Muscle of back (tissue), 11 donors: ENCODE data around the gene TBC1D14. TPM values are rescaled to one million over a fixed set of nuclear protein-coding genes. Genes with fewer than 3 reads are reported as not detected.

Source experiments
- DNase-seq, 3 donors: peaks; one replicate each; pipeline versions ENCODE4 v3.0.0 to v3.0.0-alpha.2; 2013
- polyA plus RNA-seq, 10 donors: library from polyadenylated mRNA; unstranded; fragments of 120-200 nt; gene quantifications; one replicate each; pipeline ENCODE4 v1.2.1, GENCODE V29; 2013; ENCODE audit not compliant: insufficient read length in 10 of 10

TBC1D14 gene
- polyA plus RNA-seq, 10 donors, result 32.0 to 42.9 (median 38.1) TPM

- DNase-seq, result no peak
These were observed 83.4 kb downstream of the TBC1D14 start for GRCh38 chr4:6992728-6993677.

- no peak for DNase-seq
These were observed 86.9 kb downstream of the TBC1D14 start for GRCh38 chr4:6996481-6996880.

- DNase-seq, result peak; percentile 19 to 22 (median 19)
These were observed 89.8 kb downstream of the TBC1D14 start for GRCh38 chr4:6999172-7000086.

- DNase-seq, result no peak
These were observed 91.0 kb downstream of the TBC1D14 start for GRCh38 chr4:7000421-7001176.

GRCh38 chr4:7001271-7001670 lies 91.6 kb downstream of the TBC1D14 start:
- DNase-seq, result no peak

GRCh38 chr4:7002336-7002735 lies 92.7 kb downstream of the TBC1D14 start:
- no peak for DNase-seq

- no peak for DNase-seq
These were observed 93.7 kb downstream of the TBC1D14 start for GRCh38 chr4:7003176-7003878.

- no peak for DNase-seq
These were observed 94.2 kb downstream of the TBC1D14 start for GRCh38 chr4:7003879-7004240.

GRCh38 chr4:7004331-7004730 lies 94.7 kb downstream of the TBC1D14 start:
- DNase-seq, result no peak

- DNase-seq, result no peak
These were observed 95.9 kb downstream of the TBC1D14 start for GRCh38 chr4:7005571-7005970.

- no peak for DNase-seq
These were observed 96.8 kb downstream of the TBC1D14 start for GRCh38 chr4:7006411-7006810.

GRCh38 chr4:7007142-7007907 lies 97.7 kb downstream of the TBC1D14 start:
- DNase-seq, result no peak

GRCh38 chr4:7007944-7008343 lies 98.3 kb downstream of the TBC1D14 start:
- DNase-seq, result no peak

- DNase-seq, result peak in 1 of 3 donors; percentile 12
These were observed 99.9 kb downstream of the TBC1D14 start for GRCh38 chr4:7009564-7009963.

- no peak for DNase-seq
These were observed 103.5 kb downstream of the TBC1D14 start for GRCh38 chr4:7013175-7013574.

- DNase-seq, result no peak
These were observed 105.2 kb downstream of the TBC1D14 start for GRCh38 chr4:7014815-7015214.

GRCh38 chr4:7015383-7016035 lies 105.9 kb downstream of the TBC1D14 start:
- no peak for DNase-seq

GRCh38 chr4:7016086-7016485 lies 106.5 kb downstream of the TBC1D14 start:
- no peak for DNase-seq

- no peak for DNase-seq
These were observed 106.9 kb downstream of the TBC1D14 start for GRCh38 chr4:7016512-7016911.
